Fibroblast of lung (primary cell): Measurements from ENCODE around the gene COL25A1. TPM values are rescaled to one million over a fixed set of nuclear protein-coding genes. Genes with fewer than 3 reads are reported as not detected.

Source experiments
- DNase-seq, 2 donors: peaks; one replicate each; pipeline versions ENCODE4 v3.0.0 to v3.0.0-alpha.2; 2010; ENCODE audit warnings: low read depth in 2 of 2
- H2AFZ ChIP-seq: 2 replicates; pipeline ENCODE4 v1.5.1; 2012; ENCODE audit warnings: low read length, control low read depth, inconsistent platforms
- H3K27ac ChIP-seq: 2 replicates; pipeline ENCODE4 v1.5.1; 2011; ENCODE audit warnings: low read length, control low read depth; ENCODE audit not compliant: insufficient read depth
- H3K27me3 ChIP-seq: 2 replicates; pipeline ENCODE4 v1.5.1; 2011; ENCODE audit warnings: mild to moderate bottlenecking, low read length; ENCODE audit not compliant: control insufficient read depth, insufficient read depth
- H3K36me3 ChIP-seq: 2 replicates; pipeline ENCODE4 v1.5.1; 2011; ENCODE audit warnings: low read length; ENCODE audit not compliant: control insufficient read depth, insufficient read depth
- H3K4me1 ChIP-seq: 2 replicates; pipeline ENCODE4 v1.5.1; 2011; ENCODE audit warnings: low read length; ENCODE audit not compliant: control insufficient read depth, insufficient read depth; ENCODE audit errors: extremely low read depth
- H3K4me2 ChIP-seq: 2 replicates; pipeline ENCODE4 v1.5.1; 2011; ENCODE audit warnings: low read length, control low read depth; ENCODE audit not compliant: insufficient read depth; ENCODE audit errors: extremely low read depth
- H3K4me3 ChIP-seq, 4 experiments: fragments of 200-600 bp in 1 of 4; sonication (generic) in 1 of 4; replicated peaks in 1 of 4; 2 replicates each; pipeline ENCODE4 v1.5.1; 2011 to 2016; ENCODE audit warnings: low read length in 4 of 4, low read depth in 3 of 4, mild to moderate bottlenecking in 3 of 4, control low read depth in 2 of 4, inconsistent platforms in 1 of 4, mixed read lengths in 1 of 4; ENCODE audit not compliant: insufficient read depth in 1 of 4; ENCODE audit errors: control extremely low read depth in 1 of 4
- H3K79me2 ChIP-seq: 2 replicates; pipeline ENCODE4 v1.5.1; 2012; ENCODE audit warnings: mild to moderate bottlenecking, low read length, inconsistent platforms; ENCODE audit not compliant: control insufficient read depth, insufficient read depth
- H3K9ac ChIP-seq: 2 replicates; pipeline ENCODE4 v1.5.1; 2011; ENCODE audit warnings: mild to moderate bottlenecking, low read length, control low read depth; ENCODE audit not compliant: insufficient read depth
- H3K9me3 ChIP-seq: 2 replicates; pipeline ENCODE4 v1.5.1; 2012; ENCODE audit warnings: low read depth, low read length; ENCODE audit not compliant: control insufficient read depth, insufficient read depth
- H4K20me1 ChIP-seq: 2 replicates; pipeline ENCODE4 v1.5.1; 2011; ENCODE audit warnings: low read length; ENCODE audit not compliant: control insufficient read depth, insufficient read depth; ENCODE audit errors: extremely low read depth
- CTCF ChIP-seq, 2 donors: IDR thresholded peaks in 1 of 2; conservative IDR thresholded peaks in 1 of 2; 1 replicate in 1 of 2; 2 replicates in 1 of 2; pipeline ENCODE4 v1.5.1; 2011 to 2012; ENCODE audit warnings: low read length in 2 of 2, control low read depth in 1 of 2, inconsistent platforms in 1 of 2, low read depth in 1 of 2, mild to moderate bottlenecking in 1 of 2
- EZH2 ChIP-seq: IDR thresholded peaks from 2 replicates; pipeline ENCODE4 v1.5.1; 2012; ENCODE audit warnings: low read length, control low read depth, mild to moderate bottlenecking; ENCODE audit errors: missing control alignments
- polyA plus RNA-seq, 2 donors: library from polyadenylated mRNA; depleted of rRNA in 1 of 2; stranded (reverse) in 1 of 2; unstranded in 1 of 2; fragments of >200 nt; gene quantifications; 2 replicates each; pipeline ENCODE4 v1.2.1, GENCODE V29; 2011 to 2012; ENCODE audit warnings: missing spikeins in 1 of 2
- total RNA-seq: library from RNA; depleted of rRNA; stranded (reverse); fragments of >200 nt; gene quantifications from 2 replicates; pipeline ENCODE4 v1.2.1, GENCODE V29; 2014

Gene COL25A1
- total and polyA plus RNA-seq, 2 donors (not counting 1 experiment from before 2014, with no cell fraction given) = under 0.01 to 0.01 TPM

DNA sequence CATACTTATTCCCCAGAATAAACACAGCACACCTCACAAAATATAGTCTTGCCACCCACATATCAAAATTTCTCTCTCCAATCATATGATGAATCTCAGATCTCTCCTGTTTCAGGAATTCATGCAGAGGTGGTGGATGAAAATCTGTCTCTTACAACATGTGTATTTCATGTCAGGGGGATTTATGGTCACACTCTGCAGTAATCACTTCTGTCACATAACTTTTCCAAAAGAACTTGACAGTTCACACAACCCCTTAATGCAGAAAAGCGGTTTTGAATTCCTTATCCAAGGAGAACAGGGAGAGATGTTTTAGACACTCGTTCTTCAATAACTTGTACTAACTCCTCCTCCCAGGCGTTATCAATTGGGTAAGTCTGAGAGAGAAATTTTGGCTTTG is 359.1 kb downstream of the COL25A1 start:
- TF ChIP-seq EZH2 = no peak
- no peak for TF ChIP-seq CTCF (conservative IDR thresholded peaks at IDR 0.05 in 1 of 2, IDR thresholded peaks at IDR 0.05 in 1 of 2; ENCODE audit: low read depth in 1 of 2, low read length in 2 of 2)
- H3K27me3 ChIP-seq = no peaks in the 10 kb centered on the region

DNA sequence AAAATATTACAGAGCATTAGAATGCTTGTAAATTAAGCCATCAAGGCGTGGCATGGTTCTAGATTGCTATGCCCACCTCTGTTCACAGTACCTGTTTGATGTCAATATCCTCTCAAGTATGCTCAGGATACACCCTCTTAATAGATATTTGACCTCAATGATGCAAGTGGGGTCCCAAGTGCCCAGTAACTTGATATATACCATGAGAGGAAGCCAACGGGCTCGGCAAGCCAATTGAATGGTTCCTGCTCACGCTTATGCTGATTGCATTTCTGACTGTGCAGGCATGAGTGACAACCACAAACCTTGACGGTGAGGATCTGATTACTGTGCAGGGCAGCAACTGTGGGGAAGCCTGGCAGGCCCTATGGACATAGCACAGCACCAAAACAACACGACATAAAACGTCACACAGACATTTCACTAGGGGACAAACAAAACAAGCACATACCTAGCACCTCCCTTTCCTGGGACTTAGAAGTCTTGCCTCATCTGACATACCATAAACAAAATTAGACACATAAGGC is 360.5 kb downstream of the COL25A1 start:
- Histone ChIP-seq H3K27me3 (no peaks in the 10 kb centered on the region), H2AFZ (no peak overlapping the region), H3K4me1 (no peaks in the 10 kb centered on the region), H3K4me2 (no peak overlapping the region), H3K36me3 (no peaks in the 10 kb centered on the region), H4K20me1 (no peaks in the 10 kb centered on the region), H3K9ac (no peak overlapping the region), H3K27ac (no peak overlapping the region), H3K9me3 (no peaks in the 10 kb centered on the region), H3K4me3 (no peak overlapping the region), H3K79me2 (no peaks in the 10 kb centered on the region)
- no peak for DNase-seq
- TF ChIP-seq CTCF (conservative IDR thresholded peaks at IDR 0.05 in 1 of 2, IDR thresholded peaks at IDR 0.05 in 1 of 2; ENCODE audit: low read depth in 1 of 2, low read length in 2 of 2) (no peak), EZH2 (no peak)

More for the DNA sequence above, 359.1 kb downstream of the COL25A1 start:
- Histone ChIP-seq H4K20me1 (no peaks in the 10 kb centered on the region), H3K9ac (no peak overlapping the region), H3K4me1 (no peaks in the 10 kb centered on the region), H3K79me2 (no peaks in the 10 kb centered on the region), H3K4me3 (no peak overlapping the region), H2AFZ (no peak overlapping the region), H3K9me3 (no peaks in the 10 kb centered on the region), H3K36me3 (no peaks in the 10 kb centered on the region), H3K4me2 (no peak overlapping the region), H3K27ac (no peak overlapping the region)
- DNase-seq = no peak

DNA sequence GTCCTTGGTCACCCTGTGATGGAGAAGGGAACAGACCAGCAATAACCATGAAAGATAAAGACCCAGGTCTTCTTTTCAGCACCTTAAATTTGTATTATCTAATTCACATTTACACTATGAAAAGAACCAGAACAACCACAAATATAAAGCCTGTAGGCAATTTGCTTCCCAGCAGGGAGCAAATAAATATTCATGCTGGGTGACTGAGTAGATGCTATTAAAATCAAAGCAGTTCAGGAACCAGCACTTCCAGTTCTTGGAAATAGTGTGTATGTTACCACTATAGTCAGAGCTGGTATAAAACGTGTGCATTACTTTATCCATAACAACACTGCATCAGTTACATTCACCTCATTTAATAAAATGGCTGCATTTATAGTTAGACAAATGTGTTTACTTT is 361.8 kb downstream of the COL25A1 start:
- TF ChIP-seq CTCF (conservative IDR thresholded peaks at IDR 0.05 in 1 of 2, IDR thresholded peaks at IDR 0.05 in 1 of 2; ENCODE audit: low read depth in 1 of 2, low read length in 2 of 2) = no peak
- no peak for TF ChIP-seq EZH2
- Histone ChIP-seq H3K79me2 (no peaks in the 10 kb centered on the region), H3K36me3 (no peaks in the 10 kb centered on the region), H3K9me3 (no peaks in the 10 kb centered on the region), H3K4me2 (no peak overlapping the region), H4K20me1 (no peaks in the 10 kb centered on the region), H3K27me3 (no peaks in the 10 kb centered on the region), H2AFZ (no peak overlapping the region), H3K9ac (no peak overlapping the region), H3K4me1 (no peaks in the 10 kb centered on the region), H3K27ac (no peak overlapping the region), H3K4me3 (no peak overlapping the region)
- DNase-seq = no peak
